ENCODE measurements around the gene DNAJC16.
"Not testable (repeated sequence)": the region's sequence is repeated elsewhere in the genome, so short reads cannot be mapped to it uniquely, and the experiment has no call there.

- TF ChIP-seq, protein P1, sequence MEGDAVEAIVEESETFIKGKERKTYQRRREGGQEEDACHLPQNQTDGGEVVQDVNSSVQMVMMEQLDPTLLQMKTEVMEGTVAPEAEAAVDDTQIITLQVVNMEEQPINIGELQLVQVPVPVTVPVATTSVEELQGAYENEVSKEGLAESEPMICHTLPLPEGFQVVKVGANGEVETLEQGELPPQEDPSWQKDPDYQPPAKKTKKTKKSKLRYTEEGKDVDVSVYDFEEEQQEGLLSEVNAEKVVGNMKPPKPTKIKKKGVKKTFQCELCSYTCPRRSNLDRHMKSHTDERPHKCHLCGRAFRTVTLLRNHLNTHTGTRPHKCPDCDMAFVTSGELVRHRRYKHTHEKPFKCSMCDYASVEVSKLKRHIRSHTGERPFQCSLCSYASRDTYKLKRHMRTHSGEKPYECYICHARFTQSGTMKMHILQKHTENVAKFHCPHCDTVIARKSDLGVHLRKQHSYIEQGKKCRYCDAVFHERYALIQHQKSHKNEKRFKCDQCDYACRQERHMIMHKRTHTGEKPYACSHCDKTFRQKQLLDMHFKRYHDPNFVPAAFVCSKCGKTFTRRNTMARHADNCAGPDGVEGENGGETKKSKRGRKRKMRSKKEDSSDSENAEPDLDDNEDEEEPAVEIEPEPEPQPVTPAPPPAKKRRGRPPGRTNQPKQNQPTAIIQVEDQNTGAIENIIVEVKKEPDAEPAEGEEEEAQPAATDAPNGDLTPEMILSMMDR (IDR thresholded peaks at IDR 0.05; ENCODE audit: insufficient read depth, low read length, poor library complexity, severe bottlenecking) = not testable (repeated sequence)
- not testable (repeated sequence) for TF ChIP-seq EZH2phosphoT487 (conservative IDR thresholded peaks at IDR 0.05; ENCODE audit: low read length)
Measured at GRCh38 chr1:15486844-15487610, 39.6 kb upstream of the DNAJC16 start.

Measured in SU-DHL-6 (cell line).